COLO829 (cell line): ENCODE measurements around the gene ZDHHC22.
A peak's percentile ranks its signal among the peaks of the same experiment; 100 is the strongest.

ENCODE experiments used
- DNase-seq: peaks from one replicate; pipeline ENCODE4 v3.0.0; 2012; ENCODE audit warnings: low spot score

Gene ZDHHC22

DNA sequence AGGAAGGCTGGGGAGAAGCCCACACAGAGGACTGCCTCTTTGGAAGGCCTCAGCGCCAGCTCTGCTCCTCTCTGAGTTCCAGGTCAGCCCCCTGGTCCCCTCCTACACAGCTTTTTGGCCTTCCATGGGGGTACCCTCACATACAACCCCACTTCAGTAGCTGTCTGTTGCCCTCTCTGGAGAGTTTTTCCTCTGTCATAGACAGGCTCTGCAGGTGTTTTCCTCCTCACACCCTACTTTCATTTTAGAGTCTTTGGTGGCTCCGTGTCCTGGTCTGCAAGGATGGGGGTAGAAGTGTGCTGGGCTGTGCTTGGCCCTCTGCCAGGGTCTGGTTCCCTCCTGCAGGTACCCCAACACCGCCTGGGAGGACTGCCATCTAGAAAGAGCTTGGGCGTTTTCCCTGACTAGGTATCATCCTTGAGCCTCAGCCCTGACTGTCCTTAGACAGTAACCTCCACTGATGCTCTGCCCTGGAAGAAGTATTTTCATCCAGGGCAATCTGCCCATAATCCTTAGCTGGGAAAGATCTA is 15.1 kb downstream of the ZDHHC22 start:
- no peak for DNase-seq

DNA sequence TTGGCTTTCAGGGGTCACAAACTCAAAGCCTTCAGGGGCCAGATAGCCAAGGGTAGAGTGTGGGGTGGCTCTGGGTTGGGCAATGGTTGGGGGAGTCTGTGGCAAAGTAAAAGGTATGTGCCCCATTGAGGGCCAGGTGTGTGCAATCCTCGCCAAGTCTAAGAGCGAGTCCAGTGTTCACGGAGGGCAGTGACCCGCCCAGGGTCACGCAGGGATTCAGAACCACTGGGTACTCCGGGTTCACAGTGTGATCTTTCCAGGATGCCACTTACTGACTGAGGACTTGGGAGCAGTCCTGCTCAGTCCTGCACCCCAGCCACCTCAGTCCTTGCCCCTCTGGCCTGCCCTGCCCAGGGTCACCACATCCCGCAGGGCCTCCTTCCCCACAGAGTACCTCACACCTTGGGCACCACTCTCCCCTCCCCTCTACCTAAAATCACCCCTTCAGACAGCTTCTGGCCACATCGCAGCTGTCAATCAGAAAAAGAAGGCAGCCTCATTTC is 15.7 kb downstream of the ZDHHC22 start:
- no peak for DNase-seq

DNA sequence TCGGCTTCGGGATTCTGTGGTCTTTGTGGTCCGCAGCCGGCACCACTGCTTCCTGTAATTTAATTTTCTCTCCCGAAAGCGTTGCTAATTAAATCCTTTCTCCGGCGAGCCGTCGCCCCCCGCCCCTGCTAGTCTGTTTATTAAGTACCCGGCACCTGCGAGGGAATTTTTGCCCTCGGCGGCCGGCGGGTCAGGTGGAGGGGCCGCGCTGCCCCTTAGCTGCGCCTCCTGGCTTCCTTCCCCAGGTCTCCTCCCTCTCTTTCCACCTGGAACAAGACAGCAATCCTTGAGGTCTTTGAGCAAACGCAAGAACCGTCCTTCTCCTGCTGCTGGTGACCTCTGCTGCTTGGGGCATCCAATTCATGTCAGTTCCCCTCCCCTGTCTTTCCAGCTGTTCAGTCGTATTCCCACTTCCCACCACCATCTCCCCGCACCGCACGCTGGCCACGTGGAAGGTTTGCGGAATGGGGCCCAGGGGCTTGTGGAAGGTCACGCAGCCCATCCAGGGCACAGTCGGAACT is 16.2 kb downstream of the ZDHHC22 start:
- no peak for DNase-seq

DNA sequence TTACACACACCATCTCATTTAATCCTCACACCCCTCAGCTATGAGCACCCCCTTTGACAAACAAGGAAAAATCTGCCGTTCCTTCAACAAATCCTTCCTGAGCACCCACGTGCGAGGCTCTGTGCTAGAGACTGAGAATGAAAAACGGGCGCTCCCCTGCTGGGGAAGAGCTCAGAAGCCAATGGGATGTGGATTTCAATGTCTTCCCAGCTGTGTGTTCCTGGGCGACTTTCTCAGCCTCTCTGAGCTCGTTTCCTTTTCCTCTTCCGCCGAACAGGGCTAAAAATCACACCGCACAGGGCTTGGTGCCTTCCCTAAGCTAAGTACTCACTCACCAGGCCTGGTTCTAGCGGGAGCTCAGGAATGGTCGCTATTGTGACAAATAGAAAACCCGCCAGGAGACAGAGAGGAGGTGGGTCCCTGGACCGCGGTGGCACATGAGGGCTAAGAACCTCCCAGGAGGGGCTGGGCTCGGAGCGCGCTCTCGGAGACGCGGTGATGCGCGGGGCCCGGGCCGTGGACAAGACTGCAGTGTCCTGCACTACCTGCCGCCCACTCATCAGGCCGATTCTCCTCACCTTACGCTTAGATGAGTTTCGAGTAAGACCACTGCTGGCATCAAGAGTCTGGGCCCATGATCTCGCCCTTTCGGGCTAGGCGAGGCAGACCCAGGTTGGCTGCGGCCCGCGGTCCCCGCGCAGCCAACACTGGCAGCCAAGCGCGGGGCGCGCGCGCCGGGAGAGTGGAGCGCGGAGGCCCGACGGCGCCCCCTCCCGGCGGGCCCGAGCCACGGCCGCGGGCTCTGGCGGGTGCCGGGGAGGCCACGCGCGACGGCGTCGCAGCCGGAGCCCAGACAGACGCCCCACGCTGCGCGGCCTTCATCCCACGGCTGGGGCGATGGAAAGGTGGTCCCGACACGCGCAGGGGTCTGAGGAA is 17.0 kb downstream of the ZDHHC22 start:
- DNase-seq = no peak

DNA sequence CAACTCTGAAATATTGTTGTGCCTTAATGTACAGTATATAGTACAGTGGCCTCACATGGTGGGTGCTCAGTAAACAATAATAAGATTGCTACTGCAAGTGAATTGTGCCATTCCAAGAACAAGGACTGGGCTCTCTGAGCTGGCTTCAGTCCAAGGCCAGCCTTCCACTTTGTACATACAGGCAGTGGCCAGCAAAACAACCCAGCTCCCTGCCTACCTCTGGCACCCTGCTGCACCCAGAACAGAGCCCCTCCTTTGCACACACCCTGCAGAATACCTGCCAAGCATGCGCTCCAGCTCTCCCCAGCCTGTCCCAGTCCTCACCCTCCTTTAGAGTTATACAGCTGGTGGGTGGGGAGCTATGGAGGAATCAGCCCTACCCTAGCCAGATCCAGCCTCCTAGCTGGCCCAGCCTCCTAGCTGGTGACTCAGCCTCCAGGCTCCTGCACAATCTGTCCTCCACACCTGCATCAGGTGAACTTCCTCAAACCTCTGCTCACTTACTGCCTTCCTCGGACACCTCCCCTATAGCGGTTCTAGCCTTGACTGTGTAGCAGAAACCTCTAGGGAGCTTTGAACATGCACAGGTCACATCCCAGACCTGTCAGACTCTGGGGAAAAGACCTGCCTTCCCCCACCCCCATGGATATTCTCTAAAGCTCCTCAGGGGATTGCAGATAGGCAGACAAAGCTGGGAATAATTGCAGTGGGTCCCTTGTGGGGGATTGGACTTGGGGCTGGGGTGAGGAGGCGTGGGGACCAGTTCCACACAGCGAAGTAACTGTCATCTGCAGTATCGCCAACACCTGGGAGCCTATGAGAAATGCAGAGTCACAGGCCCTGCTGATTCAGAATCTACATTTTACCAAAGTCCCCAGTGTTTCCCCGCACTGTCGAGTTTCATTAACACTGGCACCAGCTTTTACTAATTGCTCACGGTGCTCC is 17.9 kb downstream of the ZDHHC22 start:
- no peak for DNase-seq

DNA sequence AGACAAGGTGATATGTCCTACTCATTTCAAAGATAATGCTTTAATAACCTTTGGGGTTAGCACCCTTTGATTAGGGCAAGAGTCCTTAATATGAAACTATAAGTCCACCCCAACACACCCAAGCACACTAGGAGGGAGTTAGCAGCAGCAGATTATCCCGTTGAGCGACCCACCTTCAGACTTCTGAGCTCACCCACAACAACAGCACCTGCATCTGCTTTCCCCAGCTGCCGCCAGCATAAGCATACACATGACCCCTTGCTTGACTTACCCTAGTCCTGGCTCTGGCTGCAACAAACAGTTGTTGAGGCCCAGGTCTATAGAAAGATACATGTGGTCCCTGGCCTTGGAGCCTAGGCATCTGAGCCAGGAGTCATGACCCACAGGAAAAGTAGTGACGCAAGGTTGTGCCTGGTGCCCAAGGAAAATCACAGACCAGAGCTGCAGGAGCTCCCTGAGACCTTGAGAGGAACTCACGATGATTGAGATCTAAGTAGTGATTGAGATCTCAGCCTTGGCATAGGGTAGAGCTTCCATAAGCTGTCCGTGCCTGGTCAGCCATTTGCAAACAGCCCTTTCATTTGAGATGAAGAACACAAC is 19.0 kb downstream of the ZDHHC22 start:
- no peak for DNase-seq

DNA sequence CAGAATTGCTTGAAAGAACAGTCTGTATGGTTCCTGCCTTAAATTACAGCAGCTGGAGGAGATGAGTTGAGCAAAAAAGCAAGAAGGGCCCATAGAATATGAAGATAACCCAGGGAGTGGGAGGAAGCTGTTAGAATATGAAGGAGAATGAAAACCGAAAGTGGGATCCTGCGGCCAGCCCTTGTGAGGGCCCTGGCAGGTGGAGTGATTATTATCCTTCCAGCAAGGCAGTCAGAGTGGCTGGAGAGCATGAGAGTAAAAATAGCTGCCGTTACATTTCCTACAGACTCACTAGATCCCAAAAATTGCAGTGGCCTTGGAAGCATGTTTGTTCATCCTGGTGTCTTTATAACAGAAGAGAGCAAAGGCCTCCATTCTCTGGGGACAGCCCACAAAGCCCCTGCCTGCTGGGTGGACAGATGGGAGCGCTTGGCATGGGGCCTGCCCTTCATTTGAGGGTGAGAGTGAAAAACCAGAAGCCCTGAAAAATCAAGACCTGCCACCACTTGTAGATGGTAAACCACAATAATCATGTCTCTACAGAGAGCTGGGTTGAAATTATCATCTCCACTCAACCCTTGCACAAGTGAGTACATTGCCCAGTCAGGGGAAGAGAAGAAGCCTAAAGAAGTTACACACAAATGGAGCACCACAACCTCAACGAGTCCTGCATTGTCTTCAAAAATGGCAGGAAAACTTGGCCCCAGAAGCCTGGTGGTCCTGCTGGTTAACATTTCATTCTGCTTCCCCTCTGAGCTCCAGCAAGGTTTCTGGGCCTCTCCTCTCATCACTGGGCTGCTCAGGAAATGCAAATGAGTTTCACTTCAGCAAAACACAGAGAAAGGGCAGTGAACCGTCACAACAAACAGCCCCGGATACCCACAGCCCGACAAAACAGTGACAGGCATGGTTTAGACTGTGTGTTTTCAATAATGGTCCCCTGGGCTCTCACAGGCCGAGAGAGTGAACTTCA is 20.5 kb downstream of the ZDHHC22 start:
- DNase-seq = no peak

DNA sequence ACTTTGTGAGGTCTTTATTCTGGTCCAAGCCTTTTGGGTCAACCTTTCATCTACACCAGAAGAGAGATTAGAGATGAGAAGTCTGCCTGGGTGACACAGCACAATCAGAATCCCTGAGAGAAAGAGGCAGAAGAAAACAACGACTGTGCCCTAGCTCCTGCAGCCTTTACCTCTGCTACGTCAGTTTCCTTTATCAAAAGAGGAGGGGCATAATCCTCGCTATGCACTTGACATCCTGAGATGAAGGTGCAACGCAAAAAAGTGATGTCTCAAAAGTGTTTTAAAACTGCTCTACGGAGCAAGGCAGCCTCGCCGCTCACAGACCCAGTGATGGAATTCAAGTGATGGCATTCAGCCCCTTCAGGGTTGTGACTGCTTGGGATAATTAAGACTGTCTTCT is 21.7 kb downstream of the ZDHHC22 start:
- DNase-seq = no peak

DNA sequence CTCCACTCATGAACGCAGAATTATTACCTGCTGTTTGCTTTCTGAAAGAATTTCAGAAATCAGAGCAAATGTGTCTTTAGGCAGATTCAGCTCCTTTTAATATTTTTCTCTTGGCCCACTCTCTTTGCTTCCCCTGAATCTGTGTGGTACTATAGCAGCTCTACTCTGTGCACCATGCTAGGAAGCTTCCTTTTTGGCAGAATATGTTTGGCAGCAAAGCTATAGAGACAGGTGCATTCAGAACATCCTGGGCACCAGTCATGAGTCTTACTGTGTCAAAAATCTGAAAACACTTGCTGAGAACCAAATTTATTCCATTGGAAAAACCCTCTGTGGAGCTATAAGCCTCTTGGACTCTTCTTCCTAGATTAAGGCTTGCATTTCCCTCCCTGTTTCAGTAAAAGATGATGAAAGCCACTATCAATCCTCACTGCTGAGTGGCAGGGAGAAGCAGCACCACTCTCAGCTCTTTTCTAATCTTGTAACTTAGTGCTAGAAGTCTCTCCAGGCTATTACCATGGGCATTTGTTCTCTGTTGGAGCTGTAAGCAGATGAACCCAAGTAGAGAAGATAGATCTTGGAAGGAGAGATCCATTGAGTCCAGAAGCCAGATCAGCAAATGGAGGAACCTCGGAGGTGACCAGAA is 25.3 kb downstream of the ZDHHC22 start:
- DNase-seq = no peak

DNA sequence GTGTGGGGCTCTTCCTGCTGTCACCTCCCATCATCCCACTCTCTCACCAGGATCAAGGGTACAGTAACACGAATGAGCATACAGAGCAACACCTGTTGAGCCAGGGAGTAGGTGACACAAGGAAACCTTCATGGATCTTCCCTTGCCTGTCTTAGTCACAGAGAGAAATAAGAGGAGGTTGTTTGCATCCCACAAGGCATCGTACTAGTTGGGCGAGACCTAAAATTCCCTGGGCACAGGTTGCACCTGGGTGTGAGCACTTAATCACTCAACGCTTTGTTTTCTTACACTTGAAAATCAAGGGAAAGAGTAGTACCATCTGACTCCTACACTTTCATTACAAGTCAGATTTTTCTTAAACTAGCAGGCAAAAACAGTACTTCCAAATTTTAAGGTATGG is 27.0 kb downstream of the ZDHHC22 start:
- DNase-seq = no peak

DNA sequence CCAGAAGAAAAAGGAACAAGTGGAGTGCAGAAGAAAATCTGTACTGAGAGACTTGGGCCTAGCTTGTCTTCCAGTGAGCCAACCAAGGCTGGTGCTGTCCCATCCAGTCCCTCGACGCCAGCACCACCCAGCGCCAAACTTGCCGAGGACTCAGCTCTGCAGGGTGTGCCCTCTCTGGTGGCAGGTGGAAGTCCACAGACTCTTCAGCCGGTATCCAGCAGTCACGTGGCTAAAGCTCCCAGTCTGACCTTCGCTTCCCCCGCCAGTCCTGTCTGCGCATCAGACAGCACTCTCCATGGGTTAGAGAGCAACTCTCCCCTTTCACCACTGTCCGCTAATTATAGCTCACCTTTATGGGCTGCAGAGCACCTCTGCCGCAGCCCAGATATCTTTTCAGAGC is 27.9 kb downstream of the ZDHHC22 start:
- no peak for DNase-seq

DNA sequence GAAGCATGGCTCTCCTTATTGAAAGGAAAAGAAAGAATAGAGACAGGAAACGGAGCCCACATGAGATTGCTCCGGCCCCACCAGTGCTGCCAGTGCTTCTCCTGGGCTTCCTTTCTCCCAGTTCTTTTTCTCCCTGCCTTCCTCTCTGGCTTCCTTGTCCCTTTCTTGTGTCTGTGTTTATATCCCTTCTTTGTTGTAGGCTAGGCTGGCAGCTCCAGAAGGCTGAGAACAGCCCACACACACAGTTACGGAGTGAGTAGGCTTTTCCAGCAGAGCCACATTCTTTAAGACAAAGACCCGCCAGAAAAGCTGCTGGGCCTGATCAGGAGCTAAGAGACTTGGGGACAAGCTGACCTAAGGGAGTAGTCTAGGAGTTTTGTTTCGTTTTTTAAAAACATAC is 30.6 kb downstream of the ZDHHC22 start:
- DNase-seq = peak; percentile 40

DNA sequence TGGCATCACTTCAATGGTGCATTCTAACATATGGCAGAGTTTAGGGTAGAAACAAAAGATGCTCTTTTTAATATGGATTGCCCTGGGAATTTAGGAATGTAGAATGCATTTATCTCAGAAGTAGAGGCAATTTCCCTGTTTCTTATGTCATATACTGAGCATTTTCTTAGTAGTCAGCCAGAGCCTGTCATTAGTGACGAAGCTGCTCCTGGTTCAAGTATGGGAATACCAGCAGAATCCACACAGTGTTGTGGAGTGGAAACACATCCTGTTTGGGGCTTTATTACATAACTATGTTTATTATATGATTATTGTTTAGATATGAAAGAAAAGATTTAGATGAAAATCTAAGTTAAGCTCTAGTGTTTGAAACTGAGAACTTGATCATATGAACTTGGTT is 31.3 kb downstream of the ZDHHC22 start:
- no peak for DNase-seq

DNA sequence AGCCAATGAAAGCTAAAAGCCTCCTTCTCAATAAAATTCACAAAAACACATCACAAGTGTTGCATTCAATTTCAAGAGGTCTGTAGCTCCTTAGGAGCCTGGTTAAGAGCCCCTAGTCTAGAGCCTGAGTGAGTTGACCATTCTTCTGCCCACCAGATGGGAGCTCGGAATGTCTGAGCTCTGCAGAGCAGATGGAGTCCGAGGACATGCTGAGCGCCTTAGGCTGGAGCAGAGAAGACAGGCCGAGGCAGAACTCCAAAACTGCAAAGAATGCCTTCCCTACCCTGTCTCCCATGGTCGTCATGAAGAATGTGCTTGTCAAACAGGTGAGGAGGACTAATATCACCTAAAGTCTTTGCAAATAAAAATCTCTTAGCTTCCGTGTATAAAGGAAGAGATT is 31.9 kb downstream of the ZDHHC22 start:
- no peak for DNase-seq

DNA sequence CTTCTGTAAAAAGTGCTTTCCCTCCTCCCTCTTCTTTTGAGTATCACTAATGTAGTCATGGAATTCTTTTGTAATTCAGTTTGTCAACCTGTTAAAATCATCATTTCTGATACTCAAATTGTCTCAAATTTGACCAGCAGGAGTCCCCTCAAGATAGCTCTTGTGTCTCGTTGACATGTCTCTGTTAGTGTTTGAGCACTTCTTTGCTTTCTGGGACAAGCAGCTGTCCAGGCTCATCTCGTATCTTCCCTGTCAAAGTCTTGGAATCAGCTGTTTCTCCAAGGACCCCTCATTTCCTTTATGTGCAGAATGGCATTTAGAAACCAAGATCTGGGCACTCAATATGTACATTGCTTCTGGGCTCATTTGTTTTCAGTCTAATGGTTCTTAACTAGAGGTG is 32.8 kb downstream of the ZDHHC22 start:
- no peak for DNase-seq

DNA sequence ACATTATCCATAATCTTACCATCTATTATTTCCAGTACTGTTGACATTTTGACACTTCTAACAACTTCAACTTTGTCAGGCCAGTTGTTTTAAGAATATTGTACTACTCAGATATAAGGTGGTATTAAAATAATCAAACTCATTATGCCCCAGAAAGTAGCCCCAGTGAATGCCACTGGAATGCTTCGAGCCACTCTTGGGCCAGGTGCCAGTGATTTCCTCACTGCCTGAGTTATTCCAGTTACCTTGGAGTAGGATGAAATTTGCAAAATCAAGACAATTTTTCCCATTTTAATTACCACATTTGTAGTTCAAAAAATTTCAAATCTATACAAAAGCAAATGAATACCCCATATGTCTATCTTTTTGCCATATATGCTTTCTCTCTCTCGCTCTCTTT is 34.4 kb downstream of the ZDHHC22 start:
- DNase-seq = no peak

DNA sequence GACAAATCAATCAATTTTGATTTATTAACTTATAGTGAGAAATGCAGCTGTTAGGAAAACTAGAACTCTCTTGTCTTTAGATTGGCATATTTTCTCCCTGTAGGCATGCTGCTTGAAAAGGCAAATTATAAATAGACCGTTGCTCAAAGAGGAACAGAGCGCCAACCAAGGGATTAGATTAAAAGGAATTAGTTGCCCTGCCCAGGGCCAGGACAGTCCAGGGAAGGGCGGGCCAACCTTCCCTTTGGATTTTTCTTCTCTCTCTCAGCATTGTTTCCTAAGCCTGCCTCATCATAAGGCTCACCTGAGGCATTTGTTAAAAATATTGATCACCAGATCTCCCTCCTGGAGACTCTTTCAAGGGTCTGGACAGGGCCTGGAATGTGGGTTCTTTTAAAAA is 34.9 kb downstream of the ZDHHC22 start:
- DNase-seq = no peak

DNA sequence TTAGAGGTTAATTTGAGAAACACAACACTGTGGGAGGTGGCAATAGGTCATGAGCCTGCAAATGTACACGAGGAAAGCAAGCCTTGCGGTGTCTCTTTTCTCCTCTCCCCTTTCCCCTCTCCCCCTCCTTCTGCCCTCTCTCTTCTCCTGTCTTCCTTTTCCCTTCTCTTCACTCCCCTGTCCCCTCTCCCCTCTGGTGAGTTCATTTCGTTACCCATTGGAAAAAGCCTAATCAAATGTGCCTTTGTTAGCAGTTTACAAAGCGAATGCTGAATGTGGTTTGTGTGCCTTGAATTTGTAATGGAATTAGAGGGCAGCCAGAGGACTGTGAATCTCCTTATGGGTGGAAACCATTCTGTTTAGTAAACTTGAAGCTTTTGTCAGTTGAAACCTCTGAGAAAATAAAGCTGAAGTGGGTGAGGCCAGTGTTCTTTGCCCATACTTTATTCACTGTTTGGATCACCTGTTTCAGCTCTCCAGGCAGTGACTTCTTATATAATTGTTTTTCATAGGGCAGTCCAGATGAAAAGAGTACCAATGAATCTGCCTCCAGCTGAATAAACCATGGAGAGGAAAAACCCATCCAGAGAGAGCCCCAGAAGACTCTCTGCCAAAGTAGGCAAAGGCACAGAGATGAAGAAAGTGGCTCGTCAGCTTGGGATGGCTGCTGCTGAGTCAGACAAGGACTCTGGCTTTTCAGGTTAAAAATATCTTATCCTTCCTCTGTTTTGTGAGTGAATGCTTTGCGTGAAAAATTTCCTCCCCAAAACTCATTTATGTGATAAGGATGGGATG is 36.2 kb downstream of the ZDHHC22 start:
- DNase-seq = peak; percentile 58

DNA sequence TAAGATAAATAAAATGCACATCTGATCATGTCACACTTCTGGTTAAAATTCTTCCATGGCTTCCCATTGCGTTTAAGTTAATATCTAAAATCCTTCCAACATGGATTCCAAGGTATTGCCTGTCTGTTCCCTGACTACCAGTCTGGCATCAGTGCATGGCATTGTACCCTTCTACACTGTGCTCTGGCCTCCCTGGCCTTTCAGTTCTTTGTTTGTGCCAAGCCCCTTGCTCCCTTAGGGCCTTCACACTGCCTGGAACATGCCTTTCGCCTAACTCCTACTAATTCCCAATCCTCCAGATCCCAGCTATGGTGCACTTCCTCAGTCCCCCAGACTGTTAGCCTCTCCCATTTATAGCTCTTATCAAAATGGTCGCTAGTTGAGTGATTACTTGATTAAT is 37.2 kb downstream of the ZDHHC22 start:
- no peak for DNase-seq
